Measurements from ENCODE around the gene UBTD1.
"Not testable (repeated sequence)": the region's sequence is repeated elsewhere in the genome, so short reads cannot be mapped to it uniquely, and the experiment has no call there.

The UBTD1 gene

GRCh38 chr10:97540669-97541500 is 42.2 kb downstream of the UBTD1 start:
- DNase-seq = no peak

GRCh38 chr10:97542169-97543024 is 43.7 kb downstream of the UBTD1 start:
- peak; percentile 41 for DNase-seq

- peak; percentile 59 for DNase-seq
Measured at GRCh38 chr10:97543025-97543546, 44.4 kb downstream of the UBTD1 start.

- no peak for DNase-seq
Measured at GRCh38 chr10:97546456-97547270, 47.9 kb downstream of the UBTD1 start.

GRCh38 chr10:97547271-97547600 is 48.5 kb downstream of the UBTD1 start:
- no peak for DNase-seq

- DNase-seq = no peak
Measured at GRCh38 chr10:97547962-97548361, 49.2 kb downstream of the UBTD1 start.

- DNase-seq = no peak
Measured at GRCh38 chr10:97548828-97549455, 50.2 kb downstream of the UBTD1 start.

- no peak for DNase-seq
Measured at GRCh38 chr10:97549587-97550322, 51.0 kb downstream of the UBTD1 start.

GRCh38 chr10:97550336-97551149 is 51.8 kb downstream of the UBTD1 start:
- DNase-seq = no peak

- no peak for DNase-seq
Measured at GRCh38 chr10:97551271-97551670, 52.5 kb downstream of the UBTD1 start.

GRCh38 chr10:97553575-97554031 is 54.9 kb downstream of the UBTD1 start:
- DNase-seq = peak; percentile 69

GRCh38 chr10:97554336-97554735 is 55.6 kb downstream of the UBTD1 start:
- DNase-seq = not testable (repeated sequence)

GRCh38 chr10:97555541-97555940 is 56.8 kb downstream of the UBTD1 start:
- not testable (repeated sequence) for DNase-seq

GRCh38 chr10:97560731-97561381 is 62.1 kb downstream of the UBTD1 start:
- not testable (repeated sequence) for DNase-seq

GRCh38 chr10:97561386-97562077 is 62.8 kb downstream of the UBTD1 start:
- DNase-seq = not testable (repeated sequence)

GRCh38 chr10:97562329-97562728 is 63.6 kb downstream of the UBTD1 start:
- DNase-seq = not testable (repeated sequence)

GRCh38 chr10:97563337-97563736 is 64.6 kb downstream of the UBTD1 start:
- no peak for DNase-seq

GRCh38 chr10:97564776-97565175 is 66.1 kb downstream of the UBTD1 start:
- DNase-seq = no peak

GRCh38 chr10:97566336-97566996 is 67.7 kb downstream of the UBTD1 start:
- no peak for DNase-seq
